Endothelial cell of coronary artery (primary cell): ENCODE measurements around the gene MORF4L2. TPM values are rescaled to one million over a fixed set of nuclear protein-coding genes. Genes with fewer than 3 reads are reported as not detected.

Experiments
- total RNA-seq: library from RNA; depleted of rRNA; stranded (reverse); fragments of >200 nt; gene quantifications from 2 replicates; pipeline ENCODE4 v1.2.3, GENCODE V29; 2014

Gene MORF4L2, protein sequence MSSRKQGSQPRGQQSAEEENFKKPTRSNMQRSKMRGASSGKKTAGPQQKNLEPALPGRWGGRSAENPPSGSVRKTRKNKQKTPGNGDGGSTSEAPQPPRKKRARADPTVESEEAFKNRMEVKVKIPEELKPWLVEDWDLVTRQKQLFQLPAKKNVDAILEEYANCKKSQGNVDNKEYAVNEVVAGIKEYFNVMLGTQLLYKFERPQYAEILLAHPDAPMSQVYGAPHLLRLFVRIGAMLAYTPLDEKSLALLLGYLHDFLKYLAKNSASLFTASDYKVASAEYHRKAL
- total RNA-seq, result 466 and 560 TPM in 2 replicates

DNA sequence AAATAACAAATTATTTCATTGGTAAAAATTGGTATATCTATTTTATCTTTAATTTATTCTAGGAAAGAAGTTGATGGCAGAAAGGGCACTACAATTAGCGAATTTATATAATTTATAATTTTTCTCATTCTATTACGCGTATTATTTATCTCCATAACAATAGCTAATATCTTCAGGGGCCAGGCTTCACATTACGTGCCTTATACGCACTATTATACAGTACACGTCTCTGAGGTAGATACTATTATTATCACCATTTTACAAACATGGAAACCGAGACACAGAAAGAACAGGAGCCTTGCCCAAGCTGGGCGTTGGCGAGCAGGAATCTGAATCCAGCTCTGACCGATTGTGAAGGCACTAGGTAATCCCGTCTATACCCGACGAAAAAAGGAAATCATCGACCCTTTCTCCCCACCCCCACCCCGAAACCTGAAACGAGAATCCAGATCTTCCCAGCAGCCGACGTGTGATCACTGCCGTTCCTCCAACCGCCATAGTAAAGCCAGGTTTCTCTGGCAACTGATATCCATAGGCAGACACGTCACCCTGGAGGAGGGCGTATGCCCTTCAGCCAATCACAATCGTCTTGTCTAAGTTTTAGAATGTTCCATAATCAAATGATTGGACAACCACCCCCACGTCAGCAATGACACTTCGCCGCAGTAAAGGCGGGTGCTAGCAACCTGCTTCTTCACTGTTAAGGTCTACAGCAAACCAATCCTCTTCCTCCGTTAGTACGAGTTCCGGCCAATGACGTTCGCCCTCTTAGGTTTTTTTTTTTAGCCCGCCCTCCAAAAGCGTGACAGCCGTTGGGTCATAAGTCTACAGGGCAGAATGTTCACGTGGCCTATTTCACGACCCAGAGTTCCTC is at the start of gene MORF4L2:
Gene MORF4L2, minus strand, starts transcription at position 501 of the 874 bp plus-strand sequence. CDS start 9,672 bp downstream, outside the sequence.

DNA sequence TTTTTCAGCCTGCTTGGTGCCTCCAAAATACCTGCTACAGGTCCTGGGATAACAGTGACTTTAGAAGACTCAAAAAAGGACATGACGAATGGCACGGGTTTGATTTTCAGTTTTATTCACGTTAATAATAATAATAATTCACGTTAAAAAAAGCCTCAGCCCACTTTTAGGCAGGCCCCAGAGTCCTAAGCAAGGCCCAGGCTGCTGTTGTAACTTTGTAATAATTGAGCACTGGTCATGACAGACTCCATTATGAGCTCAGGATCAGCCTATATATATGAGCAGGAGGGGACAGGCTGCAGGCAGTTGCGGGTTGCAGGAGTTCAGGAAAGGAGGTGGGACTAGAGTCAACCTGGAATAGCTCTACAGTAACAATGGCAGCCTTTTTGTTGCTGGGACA is 24.1 kb upstream of the MORF4L2 start, which contains the start of gene TMEM31:
Gene TMEM31, plus strand, starts transcription at position 301 of the 400 bp plus-strand sequence. CDS start 1,350 bp downstream, outside the sequence.

GRCh38 chrX:103628386-103629317 is 57.8 kb downstream of the MORF4L2 start, which contains the start of gene TCEAL1:
TCEAL1 (plus strand) TSS chrX:103628975; CDS start chrX:103629917, 942 bp downstream.

Other genes starting within 250 kb of the MORF4L2 start
- 0.09 TPM in 1 of 2 replicates, not detected in the other for gene RAB40A, start 167.2 kb downstream of the MORF4L2 start, total RNA-seq
- gene TCEAL4, start 101.2 kb downstream of the MORF4L2 start, total RNA-seq, result 41.6 and 56.7 TPM in 2 replicates
- gene TCEAL3, start 78.7 kb downstream of the MORF4L2 start, total RNA-seq, result 11.9 and 15.4 TPM in 2 replicates
- 12.5 and 18.2 TPM in 2 replicates for gene TCEAL1, start 57.7 kb downstream of the MORF4L2 start, total RNA-seq
- gene TMEM31, start 24.2 kb upstream of the MORF4L2 start, total RNA-seq, result not detected in 2 replicates
- gene PLP1, start 90.1 kb upstream of the MORF4L2 start, total RNA-seq, result not detected in 2 replicates
- 0.28 and 0.54 TPM in 2 replicates for gene RAB9B, start 145.6 kb upstream of the MORF4L2 start, total RNA-seq